ENCODE data around the gene ATXN2. TPM values are rescaled to one million over a fixed set of nuclear protein-coding genes. Genes with fewer than 3 reads are reported as not detected.
"Not testable (repeated sequence)": the region's sequence is repeated elsewhere in the genome, so short reads cannot be mapped to it uniquely, and the experiment has no call there.

The ATXN2 gene
- total RNA-seq, 4 donors from 2014 or later = 20.3 to 42.9 (median 25.9) TPM

DNA sequence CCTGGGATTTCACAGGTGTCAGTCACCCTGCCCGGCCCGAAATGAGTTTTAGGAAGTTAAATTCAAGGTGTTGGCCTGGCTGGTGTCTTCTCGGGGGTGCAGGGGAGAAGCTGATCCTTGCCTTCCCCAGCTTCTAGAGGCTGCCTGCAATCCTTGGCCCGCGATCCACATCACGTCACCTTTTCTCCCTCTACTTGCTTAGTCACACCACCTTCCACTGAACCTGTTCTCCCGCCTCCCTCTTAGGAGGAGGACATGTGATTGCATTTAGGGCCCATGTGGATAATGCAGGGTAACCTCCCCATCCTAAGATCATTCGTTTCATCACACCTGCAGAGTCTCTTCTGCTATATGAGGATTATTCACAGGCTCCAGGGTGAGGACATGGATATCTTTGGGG, 25.4 kb upstream of the ATXN2 start:
- no peak for DNase-seq (ENCODE audit: low spot score in 2 of 2)
- WGBS, 2 donors = 53 to 67% methylated on average over 8 of the region's 8 CpGs
- intact Hi-C loops (cut with DNase I; ENCODE audit: low total_unique reads) = no loop called here
- H3K4me3 ChIP-seq (ENCODE audit: low read depth, poor library complexity, severe bottlenecking) = no peak overlapping the region
- no peak for TF ChIP-seq POLR2A (IDR thresholded peaks at IDR 0.05)
- TF ChIP-seq, protein P1, sequence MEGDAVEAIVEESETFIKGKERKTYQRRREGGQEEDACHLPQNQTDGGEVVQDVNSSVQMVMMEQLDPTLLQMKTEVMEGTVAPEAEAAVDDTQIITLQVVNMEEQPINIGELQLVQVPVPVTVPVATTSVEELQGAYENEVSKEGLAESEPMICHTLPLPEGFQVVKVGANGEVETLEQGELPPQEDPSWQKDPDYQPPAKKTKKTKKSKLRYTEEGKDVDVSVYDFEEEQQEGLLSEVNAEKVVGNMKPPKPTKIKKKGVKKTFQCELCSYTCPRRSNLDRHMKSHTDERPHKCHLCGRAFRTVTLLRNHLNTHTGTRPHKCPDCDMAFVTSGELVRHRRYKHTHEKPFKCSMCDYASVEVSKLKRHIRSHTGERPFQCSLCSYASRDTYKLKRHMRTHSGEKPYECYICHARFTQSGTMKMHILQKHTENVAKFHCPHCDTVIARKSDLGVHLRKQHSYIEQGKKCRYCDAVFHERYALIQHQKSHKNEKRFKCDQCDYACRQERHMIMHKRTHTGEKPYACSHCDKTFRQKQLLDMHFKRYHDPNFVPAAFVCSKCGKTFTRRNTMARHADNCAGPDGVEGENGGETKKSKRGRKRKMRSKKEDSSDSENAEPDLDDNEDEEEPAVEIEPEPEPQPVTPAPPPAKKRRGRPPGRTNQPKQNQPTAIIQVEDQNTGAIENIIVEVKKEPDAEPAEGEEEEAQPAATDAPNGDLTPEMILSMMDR (IDR thresholded peaks at IDR 0.05) = no peak

GRCh38 chr12:111617841-111618240, 18.7 kb upstream of the ATXN2 start:
- intact Hi-C loops (cut with DNase I; ENCODE audit: low total_unique reads); DNase-seq (ENCODE audit: low spot score in 2 of 2); H3K4me3 ChIP-seq (ENCODE audit: low read depth, poor library complexity, severe bottlenecking): not testable (repeated sequence)
- whole genome bisulfite sequencing, 2 donors = 95% methylated on average over 10 of the region's 10 CpGs

GRCh38 chr12:111616177-111616623, 17.1 kb upstream of the ATXN2 start:
- no peak for DNase-seq (ENCODE audit: low spot score in 2 of 2)
- WGBS, 2 donors = 64 to 70% methylated on average over 7 of the region's 7 CpGs
- no peak for TF ChIP-seq POLR2A (IDR thresholded peaks at IDR 0.05)
- TF ChIP-seq, protein P1 (IDR thresholded peaks at IDR 0.05) = no peak
- no peak overlapping the region for H3K4me3 ChIP-seq (ENCODE audit: low read depth, poor library complexity, severe bottlenecking)
- intact Hi-C loops (cut with DNase I; ENCODE audit: low total_unique reads) = no loop called here

DNA sequence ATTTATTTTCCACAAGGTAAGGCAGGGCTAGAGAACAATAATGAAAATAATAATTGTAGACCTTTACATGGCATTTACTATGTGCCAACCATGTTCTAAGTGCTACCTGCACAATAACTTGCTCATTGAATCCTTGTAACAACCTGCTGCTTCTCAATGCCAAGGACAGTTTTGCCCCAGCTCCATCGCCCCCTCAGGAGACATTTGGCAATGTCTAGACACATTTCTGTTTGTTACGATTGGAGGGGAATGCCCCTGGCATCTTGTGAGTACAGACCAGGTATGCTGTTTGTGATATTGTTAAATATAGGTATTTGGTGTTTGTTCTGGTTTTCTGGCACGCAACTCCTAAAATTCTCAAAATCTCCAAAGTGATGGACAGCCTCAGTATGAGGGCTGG, 8.1 kb upstream of the ATXN2 start:
- TF ChIP-seq, protein P1 (IDR thresholded peaks at IDR 0.05) = no peak
- TF ChIP-seq POLR2A (IDR thresholded peaks at IDR 0.05) = no peak
- 63 to 72% methylated on average over 3 of the region's 3 CpGs for WGBS, 2 donors
- no peak for DNase-seq (ENCODE audit: low spot score in 2 of 2)
- H3K4me3 ChIP-seq (ENCODE audit: low read depth, poor library complexity, severe bottlenecking) = no peak overlapping the region
- intact Hi-C loops (cut with DNase I; ENCODE audit: low total_unique reads) = no loop called here

DNA sequence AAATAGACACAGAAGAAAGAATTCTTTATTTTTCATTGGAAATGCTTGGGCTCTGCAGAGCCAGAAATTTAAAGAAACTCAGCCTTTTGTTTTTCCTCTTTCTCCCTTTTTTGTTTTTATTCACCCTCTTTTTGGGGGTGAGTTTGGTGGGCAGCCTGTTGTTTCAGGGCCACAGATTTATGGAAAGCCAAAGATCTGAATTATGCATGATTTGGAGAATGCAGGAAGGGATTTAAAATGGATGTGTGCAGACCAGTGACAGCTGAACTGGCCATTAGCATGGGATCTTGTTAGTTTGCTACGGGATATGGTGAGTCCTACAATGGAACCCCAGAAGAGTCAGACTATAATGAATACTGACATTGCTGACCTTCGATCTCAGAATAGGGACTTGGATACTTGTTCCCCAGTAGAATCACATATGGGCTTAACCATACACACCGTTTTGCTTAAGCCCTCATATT, 7.7 kb upstream of the ATXN2 start:
- WGBS, 2 donors = 82 to 85% methylated on average over 3 of the region's 3 CpGs
- no peak for TF ChIP-seq POLR2A (IDR thresholded peaks at IDR 0.05)
- TF ChIP-seq, protein P1 (IDR thresholded peaks at IDR 0.05) = no peak
- H3K4me3 ChIP-seq (ENCODE audit: low read depth, poor library complexity, severe bottlenecking) = no peak overlapping the region
- DNase-seq (ENCODE audit: low spot score in 2 of 2) = no peak
- intact Hi-C loops (cut with DNase I; ENCODE audit: low total_unique reads) = no loop called here

- TF ChIP-seq POLR2A (IDR thresholded peaks at IDR 0.05) = no peak
- TF ChIP-seq, protein P1 (IDR thresholded peaks at IDR 0.05) = no peak
- no peak for DNase-seq (ENCODE audit: low spot score in 2 of 2)
- intact Hi-C loops (cut with DNase I; ENCODE audit: low total_unique reads) = no loop called here
- 76 to 81% methylated on average over 7 of the region's 7 CpGs for WGBS, 2 donors
- no peak overlapping the region for H3K4me3 ChIP-seq (ENCODE audit: low read depth, poor library complexity, severe bottlenecking)
Observed at GRCh38 chr12:111605911-111606766, 7.0 kb upstream of the ATXN2 start.

DNA sequence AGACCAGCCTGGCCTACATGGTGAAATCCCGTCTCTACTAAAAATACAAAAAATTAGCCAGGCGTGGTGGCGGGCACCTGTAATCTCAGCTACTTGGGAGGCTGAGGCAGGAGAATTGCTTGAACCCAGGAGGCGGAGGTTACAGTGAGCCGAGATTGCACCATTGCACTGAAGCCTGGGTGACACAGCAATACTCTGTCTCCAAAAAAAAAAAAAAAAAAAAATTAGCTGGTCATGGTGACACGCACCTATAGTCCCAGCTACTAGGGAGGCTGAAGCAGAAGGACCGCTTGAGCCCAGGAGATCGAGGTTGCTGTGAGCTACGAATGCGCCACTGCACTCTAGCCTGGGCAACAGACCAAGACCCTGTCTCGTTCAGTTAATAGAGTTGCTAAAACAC, 3.7 kb upstream of the ATXN2 start:
- intact Hi-C loops (cut with DNase I; ENCODE audit: low total_unique reads); DNase-seq (ENCODE audit: low spot score in 2 of 2); H3K4me3 ChIP-seq (ENCODE audit: low read depth, poor library complexity, severe bottlenecking): not testable (repeated sequence)
- WGBS, 2 donors = 92 to 95% methylated on average over 11 of the region's 11 CpGs
